PC-3 (cell line): ENCODE results near the gene NENF. TPM values are rescaled to one million over a fixed set of nuclear protein-coding genes. Genes with fewer than 3 reads are reported as not detected.

Source experiments
- ATAC-seq: fragments of 200-7000 bp; cut with Tn5 transposase; 2 replicates; pipeline ENCODE4 v1.9.1; 2020; ENCODE audit warnings: mild to moderate bottlenecking, moderate library complexity
- BruUV-seq: library from RNA; stranded (reverse); fragments of 400-500 nt; replicated peaks from 2 replicates; lab custom pipeline; 2021; lab: Mats Ljungman, UMichigan
- CTCF ChIA-PET: fragments of 300-600 bp; sonication (Branson Sonifier 250); formaldehyde crosslinking; loops from one replicate; lab custom pipeline; 2022; ENCODE audit warnings: antibody characterized with exemption; lab: Charles Lee
- POLR2A ChIA-PET: fragments of 300-600 bp; sonication (Branson Sonifier 250); formaldehyde crosslinking; loops from one replicate; lab custom pipeline; 2022; ENCODE audit warnings: antibody characterized with exemption; ENCODE audit not compliant: unreplicated experiment; lab: Charles Lee
- DNase-seq: peaks from one replicate; pipeline ENCODE4 v3.0.0-alpha.2; 2015
- H2AFZ ChIP-seq: fragments of 300-600 bp; sonication (generic); 2 replicates; pipeline ENCODE4 v1.6.0; 2016; ENCODE audit warnings: antibody characterized with exemption, low read length
- H3F3A ChIP-seq: fragments of 300-600 bp; sonication (generic); one replicate; pipeline ENCODE4 v1.6.0; 2017; ENCODE audit warnings: antibody characterized with exemption, low read length, control low read depth, mild to moderate bottlenecking; ENCODE audit not compliant: unreplicated experiment
- H3K27ac ChIP-seq: fragments of 300-600 bp; sonication (generic); 2 replicates; pipeline ENCODE4 v1.5.1; 2016; ENCODE audit warnings: mild to moderate bottlenecking, low read length
- H3K27me3 ChIP-seq: fragments of 300-600 bp; sonication (generic); 2 replicates; pipeline ENCODE4 v1.6.1; 2016; ENCODE audit warnings: low read length, mixed read lengths
- H3K36me3 ChIP-seq: fragments of 300-600 bp; sonication (generic); 2 replicates; pipeline ENCODE4 v1.6.1; 2016; ENCODE audit warnings: low read depth, mixed run types, low read length, mixed read lengths
- H3K4me1 ChIP-seq: fragments of 300-600 bp; sonication (generic); 2 replicates; pipeline ENCODE4 v1.5.1; 2016; ENCODE audit warnings: low read length; ENCODE audit not compliant: insufficient read depth
- H3K4me2 ChIP-seq: fragments of 300-600 bp; sonication (generic); 2 replicates; pipeline ENCODE4 v1.6.0; 2016; ENCODE audit warnings: low read length
- H3K4me3 ChIP-seq: fragments of 300-600 bp; sonication (generic); 2 replicates; pipeline ENCODE4 v1.5.1; 2016; ENCODE audit warnings: mild to moderate bottlenecking, low read length, mixed read lengths
- H3K79me2 ChIP-seq: fragments of 300-600 bp; sonication (generic); 2 replicates; pipeline ENCODE4 v1.6.1; 2017; ENCODE audit warnings: low read length, mixed read lengths
- H3K9ac ChIP-seq: fragments of 300-600 bp; sonication (generic); 2 replicates; pipeline ENCODE4 v1.6.0; 2016; ENCODE audit warnings: mild to moderate bottlenecking, low read length
- H3K9me2 ChIP-seq: fragments of 300-600 bp; sonication (generic); replicated peaks from 2 replicates; pipeline ENCODE4 v1.6.1; 2016; ENCODE audit warnings: mixed run types, low read length, mixed read lengths
- H3K9me3 ChIP-seq: fragments of 300-600 bp; sonication (generic); 2 replicates; pipeline ENCODE4 v1.6.1; 2016; ENCODE audit warnings: low read length, mixed read lengths
- H4K20me1 ChIP-seq: fragments of 300-600 bp; sonication (generic); 2 replicates; pipeline ENCODE4 v1.6.1; 2016; ENCODE audit warnings: low read length, mixed read lengths
- CTCF ChIP-seq: fragments of 300-600 bp; sonication (generic); conservative IDR thresholded peaks from 2 replicates; pipeline ENCODE4 v1.5.1; 2017; ENCODE audit warnings: antibody characterized with exemption, low read depth, mild to moderate bottlenecking, low read length
- EZH2 ChIP-seq: fragments of 300-600 bp; sonication (generic); IDR thresholded peaks from one replicate; pipeline ENCODE4 v1.6.1; 2017; ENCODE audit warnings: antibody characterized with exemption, mild to moderate bottlenecking, low read length; ENCODE audit not compliant: unreplicated experiment
- EZH2phosphoT487 ChIP-seq: fragments of 300-600 bp; sonication (generic); IDR thresholded peaks from 2 replicates; pipeline ENCODE4 v1.6.1; 2018; ENCODE audit warnings: mild to moderate bottlenecking, antibody characterized with exemption, low read length, borderline replicate concordance
- intact Hi-C: fragments of 100-400 bp; cut with micrococcal nuclease; formaldehyde crosslinking; loops from 2 replicates; pipeline ENCODE4 v1.9.0; 2023
- total RNA-seq: library from RNA; depleted of rRNA; stranded (reverse); fragments of >200 nt; gene quantifications from 2 replicates; pipeline ENCODE4 v1.2.3, GENCODE V29; 2014

Gene NENF
- total RNA-seq, 1 experiment from 2014 or later, result 161 TPM

DNA sequence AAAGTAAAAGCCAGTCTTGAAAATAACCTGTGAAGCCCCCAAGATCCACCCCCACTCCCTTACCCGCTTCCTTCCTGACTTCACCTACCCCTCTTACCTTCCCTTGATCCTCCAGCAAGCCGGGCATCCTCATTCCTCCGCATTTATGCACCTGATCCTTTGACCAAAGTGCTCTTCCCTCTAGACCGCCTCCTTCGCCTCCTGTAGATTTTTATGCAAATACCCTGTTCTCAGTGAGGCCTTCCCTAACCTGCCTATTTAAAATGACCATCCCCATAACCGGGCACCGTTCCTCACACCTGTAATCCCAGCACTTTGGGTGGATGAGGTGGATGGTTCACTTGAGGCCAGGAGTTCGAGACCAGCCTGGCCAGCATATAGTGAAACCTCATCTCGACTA, 1.1 kb upstream of the NENF start:
- Histone ChIP-seq H3K9me3 (no peaks in the 10 kb centered on the region), H3K4me1 (peaks cover 23% of the 10 kb centered on the region), H4K20me1 (no peaks in the 10 kb centered on the region), H2AFZ (no peak overlapping the region), H3K36me3 (0 out of 2 replicates have a peak, but pooled peaks cover 7% of the 10 kb centered on the region), H3K4me3 (no peak overlapping the region), H3K27me3 (no peaks in the 10 kb centered on the region), H3K27ac (no peak overlapping the region), H3F3A (no peaks in the 10 kb centered on the region), H3K79me2 (peaks cover 34% of the 10 kb centered on the region), H3K9me2 (no peaks in the 10 kb centered on the region), H3K9ac (no peak overlapping the region), H3K4me2 (no peak overlapping the region)
- DNase-seq (no peak), ATAC-seq (no peak)
- ChIA-PET CTCF (interaction anchor here (1.4 kb wide), 1 partner anchor 396 kb away, joined by 5 read pairs; the partner anchor contains the start of genes DTL and INTS7), POLR2A (no interaction called here)
- TF ChIP-seq EZH2, result no peak
- no peak for TF ChIP-seq EZH2phosphoT487
- no peak for TF ChIP-seq CTCF
- BruUV-seq, result no TSS peak
- intact Hi-C loops, result loop anchor here (1.0 to 10.0 kb wide), 3 partner anchors 17 to 397 kb away; partner anchors contain the start of genes DTL, INTS7, PACC1 and PPP2R5A

DNA sequence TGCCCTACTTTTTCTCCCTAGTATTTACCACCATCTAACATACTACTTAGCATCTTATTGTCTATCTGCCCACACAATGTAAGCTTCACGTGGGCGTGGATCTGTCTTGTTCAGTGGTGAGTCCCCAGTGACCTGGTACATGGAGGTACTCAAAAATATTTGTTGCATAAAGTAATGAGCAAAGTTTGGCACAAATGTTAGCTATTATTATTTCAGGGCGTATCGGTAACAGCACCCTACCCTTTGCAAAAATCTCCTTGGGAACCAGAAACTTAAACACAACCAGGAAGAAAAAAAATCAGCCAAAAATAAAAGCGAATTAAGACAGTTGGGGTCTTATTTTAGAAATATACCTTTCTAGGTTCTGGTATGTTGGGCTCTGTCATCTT, 454 bp upstream of the NENF start:
- Histone ChIP-seq H3K27me3 (no peaks in the 10 kb centered on the region), H3K79me2 (peaks cover 40% of the 10 kb centered on the region), H3K9me2 (no peaks in the 10 kb centered on the region), H3K27ac (no peak overlapping the region), H3K4me1 (peaks cover 23% of the 10 kb centered on the region), H3K36me3 (0 out of 2 replicates have a peak, but pooled peaks cover 7% of the 10 kb centered on the region), H3K4me2 (peak overlapping the region; percentile 82), H3K4me3 (peak overlapping the region; percentile 62), H3K9ac (peak overlapping the region; percentile 69), H4K20me1 (no peaks in the 10 kb centered on the region), H3K9me3 (no peaks in the 10 kb centered on the region), H3F3A (no peaks in the 10 kb centered on the region), H2AFZ (peak overlapping the region; percentile 92)
- DNase-seq, result no peak
- ChIA-PET CTCF (interaction anchor here (1.4 kb wide), 1 partner anchor 397 kb away, joined by 5 read pairs; the partner anchor contains the start of genes DTL and INTS7), POLR2A (interaction anchor here (0.6 kb wide), 2 partner anchors 31 to 551 kb away, joined by 4 to 5 read pairs; no protein-coding TSS in a partner anchor)
- BruUV-seq, result TSS peak; percentile 98
- ATAC-seq, result no peak; the same call in 1 of the 2 replicates
- intact Hi-C loops, result loop anchor here (1.0 to 10.0 kb wide), 3 partner anchors 18 to 397 kb away; partner anchors contain the start of genes DTL, INTS7, PACC1 and PPP2R5A
- TF ChIP-seq CTCF (no peak), EZH2phosphoT487 (no peak)
